ENCODE measurements around the gene NCAPD2. TPM values are rescaled to one million over a fixed set of nuclear protein-coding genes. Genes with fewer than 3 reads are reported as not detected.
A peak's percentile ranks its signal among the peaks of the same experiment; 100 is the strongest.
"Not testable (repeated sequence)": the region's sequence is repeated elsewhere in the genome, so short reads cannot be mapped to it uniquely, and the experiment has no call there.

NCAPD2 gene
- total RNA-seq, 2 donors from 2014 or later = 35.9 to 94.1 TPM

DNA sequence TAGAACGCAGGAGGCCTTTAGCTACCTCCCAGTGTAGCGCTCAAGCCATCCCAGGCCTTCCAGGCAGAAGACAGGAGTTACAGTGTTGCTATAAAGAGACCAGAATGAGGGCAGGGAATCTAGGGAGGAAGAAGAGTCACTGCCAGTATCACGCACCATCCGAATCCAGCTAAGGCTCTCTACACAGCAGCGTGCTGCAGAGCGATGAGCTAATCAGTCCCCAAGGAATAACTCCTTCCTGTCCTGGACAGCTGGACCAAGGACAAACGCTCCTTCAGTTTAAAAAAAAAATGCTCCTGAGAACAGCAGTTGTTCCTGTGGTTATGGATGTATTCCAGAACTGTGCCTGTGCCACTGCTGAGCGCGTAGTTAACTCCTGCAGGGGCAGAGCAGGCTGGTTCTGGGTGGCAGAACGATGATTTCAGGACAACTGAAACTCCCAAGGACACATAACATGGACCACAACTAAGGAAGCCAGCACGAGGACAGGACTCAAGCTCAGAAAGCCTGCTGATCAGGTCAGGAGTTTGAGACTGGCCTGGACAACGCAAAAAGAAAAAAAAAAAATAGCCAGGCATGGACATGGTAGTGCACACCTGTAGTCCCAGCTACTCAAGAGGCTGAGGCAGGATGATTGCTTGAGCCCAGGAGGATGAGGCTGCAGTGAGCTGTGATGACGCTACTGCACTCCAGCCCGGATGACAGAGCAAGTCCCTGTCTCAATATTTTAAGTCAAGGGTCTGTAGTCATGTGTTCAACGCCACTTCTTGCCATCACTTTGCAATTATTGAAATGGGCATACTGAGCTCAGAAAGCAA, 59.4 kb downstream of the NCAPD2 start:
- TF ChIP-seq, protein P1, sequence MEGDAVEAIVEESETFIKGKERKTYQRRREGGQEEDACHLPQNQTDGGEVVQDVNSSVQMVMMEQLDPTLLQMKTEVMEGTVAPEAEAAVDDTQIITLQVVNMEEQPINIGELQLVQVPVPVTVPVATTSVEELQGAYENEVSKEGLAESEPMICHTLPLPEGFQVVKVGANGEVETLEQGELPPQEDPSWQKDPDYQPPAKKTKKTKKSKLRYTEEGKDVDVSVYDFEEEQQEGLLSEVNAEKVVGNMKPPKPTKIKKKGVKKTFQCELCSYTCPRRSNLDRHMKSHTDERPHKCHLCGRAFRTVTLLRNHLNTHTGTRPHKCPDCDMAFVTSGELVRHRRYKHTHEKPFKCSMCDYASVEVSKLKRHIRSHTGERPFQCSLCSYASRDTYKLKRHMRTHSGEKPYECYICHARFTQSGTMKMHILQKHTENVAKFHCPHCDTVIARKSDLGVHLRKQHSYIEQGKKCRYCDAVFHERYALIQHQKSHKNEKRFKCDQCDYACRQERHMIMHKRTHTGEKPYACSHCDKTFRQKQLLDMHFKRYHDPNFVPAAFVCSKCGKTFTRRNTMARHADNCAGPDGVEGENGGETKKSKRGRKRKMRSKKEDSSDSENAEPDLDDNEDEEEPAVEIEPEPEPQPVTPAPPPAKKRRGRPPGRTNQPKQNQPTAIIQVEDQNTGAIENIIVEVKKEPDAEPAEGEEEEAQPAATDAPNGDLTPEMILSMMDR (IDR thresholded peaks at IDR 0.05) = no peak
- Histone ChIP-seq H3K4me1 (peaks cover 5% of the 10 kb centered on the region), H3K36me3 (no peaks in the 10 kb centered on the region), H3K27me3 (no peaks in the 10 kb centered on the region), H3K9me3 (no peaks in the 10 kb centered on the region), H3K9ac (ENCODE audit: low read depth in 2 of 2, low read length in 2 of 2) (peak overlapping the region in 1 of 2 donors; percentile 46), H3K27ac (peak overlapping the region; percentile 49), H3K4me3 (no peak overlapping the region)
- DNase-seq = no peak
- intact Hi-C loops (cut with DNase I) = no loop called here

DNA sequence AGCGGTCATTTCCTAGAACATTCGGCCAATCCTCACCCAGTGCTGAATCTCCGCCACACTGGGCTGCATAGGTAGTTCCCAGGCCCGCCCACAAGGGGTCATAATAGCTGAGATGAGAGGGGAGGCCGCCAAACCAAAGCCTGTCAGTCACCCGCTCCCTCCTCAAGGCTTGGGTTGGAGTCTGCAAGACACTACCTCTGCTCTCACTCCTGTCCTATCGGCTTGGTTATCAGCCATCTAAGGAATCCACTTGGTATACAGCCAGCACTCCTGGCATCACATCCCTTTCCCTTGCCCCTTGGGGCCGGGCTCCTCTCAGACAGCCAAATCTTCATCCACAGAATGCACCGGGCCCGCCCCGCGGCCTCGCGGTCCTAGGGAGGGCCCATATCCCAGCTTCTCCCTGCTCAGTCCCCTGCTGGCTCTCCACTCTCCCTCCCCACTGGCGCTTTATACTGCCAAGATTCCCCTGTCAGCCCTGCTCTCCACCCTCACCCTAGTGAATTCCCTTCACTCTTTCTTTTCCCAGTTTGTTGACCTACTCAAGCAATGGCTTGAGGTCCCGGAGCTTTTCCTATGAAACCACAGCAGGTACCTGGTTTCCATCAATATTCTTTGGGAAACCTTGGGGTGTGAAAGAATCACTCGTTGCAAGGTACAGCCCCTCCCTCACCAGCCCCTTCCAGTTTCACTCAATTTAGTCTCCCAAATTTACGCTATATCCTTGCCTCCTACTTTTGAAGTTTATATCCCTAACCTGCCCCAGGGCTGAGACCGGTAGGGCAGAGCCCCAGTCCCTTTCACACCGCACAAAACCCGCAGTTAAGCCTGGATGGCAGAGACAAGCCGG, 60.5 kb downstream of the NCAPD2 start:
- Histone ChIP-seq H3K27me3 (no peaks in the 10 kb centered on the region), H3K9ac (ENCODE audit: low read depth in 2 of 2, low read length in 2 of 2) (peak overlapping the region; percentile 42 to 70), H3K27ac (peak overlapping the region; percentile 43), H3K4me3 (peak overlapping the region; percentile 67), H3K4me1 (peaks cover 5% of the 10 kb centered on the region), H3K9me3 (no peaks in the 10 kb centered on the region), H3K36me3 (no peaks in the 10 kb centered on the region)
- TF ChIP-seq, protein P1 (IDR thresholded peaks at IDR 0.05) = peak; percentile 59
- peak; percentile 80 for DNase-seq
- intact Hi-C loops (cut with DNase I) = no loop called here

DNA sequence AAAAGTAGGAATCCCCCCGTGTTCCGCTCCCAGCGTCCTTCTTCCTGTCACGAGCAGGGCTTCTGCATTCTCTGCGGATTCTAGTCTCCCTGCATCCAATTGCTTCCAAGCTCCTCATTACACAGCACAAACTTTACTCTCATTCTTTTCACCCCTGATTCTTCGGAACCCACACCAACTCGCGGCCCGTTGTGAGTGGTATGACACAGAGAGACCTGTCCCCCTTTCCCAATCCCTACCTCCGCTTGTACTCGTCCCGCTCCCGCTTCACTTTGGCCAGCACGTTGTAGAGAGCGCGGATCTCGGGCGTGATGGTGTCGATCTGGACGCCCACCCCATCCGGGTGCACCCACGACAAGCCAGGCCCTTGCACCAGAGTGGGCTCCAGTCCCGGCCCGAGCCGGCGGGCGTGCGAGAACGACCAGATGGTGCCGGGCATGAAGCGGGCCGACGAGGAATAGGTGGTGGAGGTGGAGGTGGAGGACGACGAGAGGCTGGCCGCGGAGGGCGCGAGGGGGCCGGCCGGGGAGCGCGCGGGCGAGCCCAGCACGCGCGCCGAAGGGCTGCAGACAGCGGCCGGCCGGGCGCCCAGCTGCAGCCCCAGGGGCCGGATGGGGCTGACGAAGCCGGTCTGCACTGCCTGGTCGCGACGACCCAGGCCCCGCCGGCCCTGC, 61.3 kb downstream of the NCAPD2 start:
- no peaks in the 10 kb centered on the region for H3K9me3 ChIP-seq
- H3K27ac ChIP-seq = peak overlapping the region; percentile 50
- TF ChIP-seq, protein P1 (IDR thresholded peaks at IDR 0.05) = no peak
- H3K9ac ChIP-seq (ENCODE audit: low read depth in 2 of 2, low read length in 2 of 2) = peak overlapping the region; percentile 56 to 70
- H3K4me1 ChIP-seq = peaks cover 5% of the 10 kb centered on the region
- no peaks in the 10 kb centered on the region for H3K36me3 ChIP-seq
- H3K4me3 ChIP-seq = peak overlapping the region; percentile 67
- no peak for DNase-seq
- intact Hi-C loops (cut with DNase I) = no loop called here
- H3K27me3 ChIP-seq = no peaks in the 10 kb centered on the region

DNA sequence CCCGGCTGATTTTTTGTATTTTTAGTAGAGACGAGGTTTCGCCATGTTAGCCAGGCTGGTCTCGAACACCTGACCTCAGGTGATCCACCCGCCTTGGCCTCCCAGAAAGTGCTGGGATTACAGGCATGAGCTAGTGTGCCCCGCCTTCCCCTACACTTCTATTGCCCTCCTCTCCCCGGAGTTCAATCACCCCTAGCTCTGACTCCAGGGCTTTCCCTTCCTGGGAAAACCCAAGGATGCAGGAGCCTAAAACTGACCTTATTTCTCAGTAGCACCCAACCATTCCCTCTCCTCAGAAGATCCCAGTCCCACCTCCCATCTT, 62.6 kb downstream of the NCAPD2 start:
- H3K36me3 ChIP-seq; H3K27me3 ChIP-seq; DNase-seq; H3K9me3 ChIP-seq; H3K9ac ChIP-seq (ENCODE audit: low read depth in 2 of 2, low read length in 2 of 2); intact Hi-C loops (cut with DNase I); H3K4me1 ChIP-seq: not testable (repeated sequence)
- H3K27ac ChIP-seq = peak overlapping the region; percentile 0
- peak overlapping the region; percentile 67 for H3K4me3 ChIP-seq

DNA sequence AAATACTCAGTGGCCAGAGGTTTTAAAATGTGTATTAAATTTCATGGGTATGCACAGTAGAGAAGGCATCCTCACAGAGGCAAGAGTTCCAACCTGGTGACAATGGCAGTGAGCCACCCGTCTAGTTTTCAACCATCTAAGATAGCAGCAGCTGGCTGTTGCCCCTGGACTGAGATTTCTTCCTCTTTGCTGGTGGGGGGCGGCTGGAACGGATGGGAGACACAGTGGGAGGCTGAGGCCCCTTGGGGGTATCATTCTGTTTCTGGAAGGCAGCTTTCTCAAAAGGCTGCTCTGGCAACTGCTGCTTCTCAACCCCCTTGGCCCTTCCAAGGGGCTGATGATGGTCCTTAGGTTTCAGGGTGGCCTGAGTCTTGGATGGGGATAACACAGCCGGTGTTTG, 63.0 kb downstream of the NCAPD2 start:
- Histone ChIP-seq H3K27me3 (no peaks in the 10 kb centered on the region), H3K9ac (ENCODE audit: low read depth in 2 of 2, low read length in 2 of 2) (no peak overlapping the region), H3K27ac (no peak overlapping the region), H3K9me3 (no peaks in the 10 kb centered on the region), H3K36me3 (peaks cover 6% of the 10 kb centered on the region), H3K4me1 (peaks cover 5% of the 10 kb centered on the region), H3K4me3 (no peak overlapping the region)
- intact Hi-C loops (cut with DNase I) = no loop called here
- no peak for DNase-seq
- TF ChIP-seq, protein P1 (IDR thresholded peaks at IDR 0.05) = no peak
